HL-60 (cell line): ENCODE data around the gene LENG9.
A peak's percentile ranks its signal among the peaks of the same experiment; 100 is the strongest.

ENCODE experiments used
- DNase-seq, 2 experiments: peaks; one replicate each; pipeline ENCODE4 v3.0.0-alpha.2; 2010 to 2020; ENCODE audit warnings: low read depth in 1 of 2, low spot score in 1 of 2
- H3K27ac ChIP-seq: fragments of 250-450 bp; sonication (Bioruptor Pico); replicated peaks from 2 replicates; pipeline ENCODE4 v1.5.1; 2020; ENCODE audit warnings: mild to moderate bottlenecking, moderate library complexity
- H3K27me3 ChIP-seq: fragments of 250-450 bp; sonication (Bioruptor Pico); 2 replicates; pipeline ENCODE4 v1.5.1; 2021; ENCODE audit warnings: mild to moderate bottlenecking, moderate library complexity; ENCODE audit not compliant: insufficient read depth, poor library complexity, severe bottlenecking
- H3K4me3 ChIP-seq: replicated peaks from 2 replicates; pipeline ENCODE4 v1.5.1; 2011; ENCODE audit warnings: mild to moderate bottlenecking, control low read depth, low read length; ENCODE audit not compliant: insufficient read depth
- GABPA ChIP-seq: IDR thresholded peaks from 2 replicates; pipeline ENCODE4 v1.6.1; 2012; ENCODE audit warnings: low read depth
- POLR2AphosphoS5 ChIP-seq: IDR thresholded peaks from 2 replicates; pipeline ENCODE4 v1.6.1; 2012; ENCODE audit warnings: low read depth
- REST ChIP-seq: IDR thresholded peaks from 2 replicates; pipeline ENCODE4 v1.6.1; 2012; ENCODE audit warnings: low read depth; ENCODE audit not compliant: insufficient replicate concordance
- SPI1 ChIP-seq: IDR thresholded peaks from 2 replicates; pipeline ENCODE4 v1.6.1; 2012; ENCODE audit warnings: low read depth, mild to moderate bottlenecking, borderline replicate concordance
- TF ChIP-seq, protein P1 (sequence below): IDR thresholded peaks from one replicate; pipeline ENCODE4 v1.5.1; 2011; ENCODE audit warnings: low read length, control low read depth, inconsistent platforms; ENCODE audit not compliant: insufficient read depth

The LENG9 gene

DNA sequence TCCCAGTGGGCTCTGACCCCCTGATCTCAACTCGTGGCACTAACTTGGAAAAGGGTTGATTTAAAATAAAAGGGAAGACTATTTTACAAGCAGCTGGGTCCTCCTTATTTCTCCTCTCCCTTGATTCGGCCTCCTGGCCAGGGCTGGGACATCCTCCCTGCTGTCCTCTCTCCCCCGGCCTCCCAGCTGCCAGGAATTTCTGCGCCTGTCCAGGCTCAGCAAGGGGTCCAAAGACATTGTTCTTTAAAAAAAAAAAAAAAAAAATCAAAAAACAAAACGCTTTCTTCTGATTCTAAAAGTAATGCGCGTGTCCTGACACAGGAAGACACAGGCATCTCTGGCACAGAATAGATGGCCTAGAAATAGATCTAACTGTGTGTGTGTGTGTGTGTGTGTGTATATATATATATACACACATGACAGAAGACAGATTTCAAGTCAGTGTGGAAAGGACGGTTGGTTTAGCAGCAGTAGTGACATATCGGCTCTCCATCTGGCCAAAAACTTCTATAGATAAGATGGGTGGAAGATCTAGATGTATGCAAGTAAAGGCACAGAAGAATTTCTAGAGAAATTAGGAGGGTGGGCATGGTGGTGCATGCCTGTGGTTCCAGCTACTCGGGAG is 26.8 kb downstream of the LENG9 start:
- TF ChIP-seq POLR2AphosphoS5 (no peak), SPI1 (no peak), REST (no peak), GABPA (no peak)
- TF ChIP-seq, protein P1, sequence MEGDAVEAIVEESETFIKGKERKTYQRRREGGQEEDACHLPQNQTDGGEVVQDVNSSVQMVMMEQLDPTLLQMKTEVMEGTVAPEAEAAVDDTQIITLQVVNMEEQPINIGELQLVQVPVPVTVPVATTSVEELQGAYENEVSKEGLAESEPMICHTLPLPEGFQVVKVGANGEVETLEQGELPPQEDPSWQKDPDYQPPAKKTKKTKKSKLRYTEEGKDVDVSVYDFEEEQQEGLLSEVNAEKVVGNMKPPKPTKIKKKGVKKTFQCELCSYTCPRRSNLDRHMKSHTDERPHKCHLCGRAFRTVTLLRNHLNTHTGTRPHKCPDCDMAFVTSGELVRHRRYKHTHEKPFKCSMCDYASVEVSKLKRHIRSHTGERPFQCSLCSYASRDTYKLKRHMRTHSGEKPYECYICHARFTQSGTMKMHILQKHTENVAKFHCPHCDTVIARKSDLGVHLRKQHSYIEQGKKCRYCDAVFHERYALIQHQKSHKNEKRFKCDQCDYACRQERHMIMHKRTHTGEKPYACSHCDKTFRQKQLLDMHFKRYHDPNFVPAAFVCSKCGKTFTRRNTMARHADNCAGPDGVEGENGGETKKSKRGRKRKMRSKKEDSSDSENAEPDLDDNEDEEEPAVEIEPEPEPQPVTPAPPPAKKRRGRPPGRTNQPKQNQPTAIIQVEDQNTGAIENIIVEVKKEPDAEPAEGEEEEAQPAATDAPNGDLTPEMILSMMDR, result no peak
- no peak for DNase-seq
- Histone ChIP-seq H3K27ac (no peak overlapping the region), H3K4me3 (no peak overlapping the region), H3K27me3 (peaks cover 4% of the 10 kb centered on the region)

DNA sequence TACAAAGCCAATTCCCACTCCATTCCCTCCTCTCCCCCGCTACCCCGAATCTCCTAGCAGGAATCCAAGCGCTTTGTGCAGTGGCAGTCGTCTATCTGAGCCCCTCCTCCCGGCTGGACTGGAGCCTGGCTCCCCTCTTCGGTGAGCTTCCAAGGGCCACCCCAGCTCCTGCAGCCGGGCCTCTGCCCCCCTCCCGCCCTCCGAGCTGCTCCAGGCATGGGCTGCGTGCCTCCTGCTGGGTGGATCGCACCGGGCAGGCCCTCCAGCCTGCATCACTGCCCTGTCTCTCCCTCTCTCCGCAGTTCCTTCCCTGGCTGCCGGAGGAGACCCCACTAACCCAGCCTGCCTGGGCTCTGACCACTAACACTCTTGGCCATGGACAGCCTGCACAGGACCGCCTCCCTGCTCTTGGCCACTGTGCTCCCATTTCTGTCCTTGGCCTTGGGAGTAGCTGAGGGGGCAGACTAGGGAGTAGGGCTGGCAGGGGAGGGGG is 27.5 kb downstream of the LENG9 start:
- DNase-seq, result no peak
- H3K4me3 ChIP-seq, result no peak overlapping the region
- TF ChIP-seq GABPA (no peak), REST (no peak), SPI1 (no peak), POLR2AphosphoS5 (no peak; the same call in 1 of the 2 replicates)
- TF ChIP-seq, protein P1, result no peak
- H3K27me3 ChIP-seq, result peaks cover 8% of the 10 kb centered on the region
- no peak overlapping the region for H3K27ac ChIP-seq

DNA sequence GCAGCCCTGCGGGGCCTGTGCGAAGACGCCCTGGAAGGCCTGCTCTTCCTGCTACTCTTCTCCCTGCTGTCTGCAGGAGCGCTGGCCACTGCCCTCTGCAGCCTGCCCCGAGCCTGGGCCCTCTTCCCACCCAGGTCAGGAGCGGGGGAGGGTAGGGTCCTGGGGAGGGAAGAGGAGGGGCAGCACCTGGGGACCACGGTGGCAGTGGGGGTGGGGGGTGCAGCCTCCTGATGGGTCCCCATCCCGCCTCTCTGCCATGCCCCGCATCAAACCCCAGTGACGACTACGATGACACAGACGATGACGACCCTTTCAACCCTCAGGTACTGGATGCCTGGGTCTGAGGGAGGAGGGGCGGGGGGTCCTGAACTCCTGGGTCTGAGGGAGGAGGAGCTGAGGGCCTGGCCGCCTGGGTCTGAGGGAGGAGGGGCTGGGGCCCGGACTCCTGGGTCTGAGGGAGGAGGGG is 28.0 kb downstream of the LENG9 start:
- DNase-seq, result no peak
- Histone ChIP-seq H3K27ac (no peak overlapping the region), H3K4me3 (no peak overlapping the region), H3K27me3 (peaks cover 13% of the 10 kb centered on the region)
- no peak for TF ChIP-seq REST
- no peak for TF ChIP-seq GABPA
- TF ChIP-seq, protein P1, result no peak
- 0 out of 2 replicates have a peak, but pooled peaks have one; percentile 2 for TF ChIP-seq POLR2AphosphoS5
